ENCODE measurements around the gene CNN3. TPM values are rescaled to one million over a fixed set of nuclear protein-coding genes. Genes with fewer than 3 reads are reported as not detected.

Gene CNN3
- total and polyA plus RNA-seq, 4 donors: 43.9 to 87.4 (median 69.6) TPM

GRCh38 chr1:94961988-94962387 is 35.1 kb upstream of the CNN3 start:
- Histone ChIP-seq H3K9ac (ENCODE audit: low read depth in 1 of 2, low read length in 2 of 2) (peak overlapping the region in 1 of 2 donors; percentile 93), H3K36me3 (ENCODE audit: control insufficient read depth in 4 of 4, insufficient read depth in 3 of 4, low read depth in 1 of 4, low read length in 3 of 4) (no peaks in the 10 kb centered on the region), H3K9me3 (ENCODE audit: control insufficient read depth in 4 of 4, low read length in 3 of 4) (no peaks in the 10 kb centered on the region), H3K27me3 (ENCODE audit: control insufficient read depth in 4 of 4, insufficient read depth in 4 of 4, low read length in 3 of 4) (no peaks in the 10 kb centered on the region), H3K27ac (ENCODE audit: low read depth in 1 of 2, low read length in 2 of 2) (peak overlapping the region; percentile 92 to 95), H3K4me1 (ENCODE audit: control insufficient read depth in 4 of 4, insufficient read depth in 4 of 4, low read length in 3 of 4) (peaks cover 6 to 17% (median 12%) of the 10 kb centered on the region in 4 donors), H3K4me3 (ENCODE audit: low read depth in 1 of 3, low read length in 3 of 3) (no peak overlapping the region)
- WGBS: 85% methylated on average over 3 of the region's 3 CpGs
- no peak for DNase-seq (ENCODE audit: low spot score)
- no peak for TF ChIP-seq CTCF (IDR thresholded peaks at IDR 0.05; ENCODE audit: low read depth, low read length, missing input control)
- no peak for TF ChIP-seq RXRA (IDR thresholded peaks at IDR 0.05)
- no peak for TF ChIP-seq YY1 (IDR thresholded peaks at IDR 0.05)
- no peak for TF ChIP-seq ZBTB33 (IDR thresholded peaks at IDR 0.05)
- TF ChIP-seq HNF4A (conservative IDR thresholded peaks at IDR 0.05): no peak
- no peak for TF ChIP-seq TAF1 (conservative IDR thresholded peaks at IDR 0.05)
- TF ChIP-seq GABPA (IDR thresholded peaks at IDR 0.05 in 1 of 2, conservative IDR thresholded peaks at IDR 0.05 in 1 of 2): no peak
- no peak for TF ChIP-seq REST (IDR thresholded peaks at IDR 0.05)
- no peak for TF ChIP-seq HNF4G (IDR thresholded peaks at IDR 0.05)
- TF ChIP-seq RAD21 (IDR thresholded peaks at IDR 0.05): no peak
- no peak for TF ChIP-seq MAX (IDR thresholded peaks at IDR 0.05)
- no peak for TF ChIP-seq SP1 (IDR thresholded peaks at IDR 0.05)

GRCh38 chr1:94961582-94961981 is 34.7 kb upstream of the CNN3 start:
- Histone ChIP-seq H3K27ac (ENCODE audit: low read depth in 1 of 2, low read length in 2 of 2) (peak overlapping the region; percentile 92 to 95), H3K9ac (ENCODE audit: low read depth in 1 of 2, low read length in 2 of 2) (peak overlapping the region in 1 of 2 donors; percentile 93), H3K9me3 (ENCODE audit: control insufficient read depth in 4 of 4, low read length in 3 of 4) (no peaks in the 10 kb centered on the region), H3K4me1 (ENCODE audit: control insufficient read depth in 4 of 4, insufficient read depth in 4 of 4, low read length in 3 of 4) (peaks cover 6 to 21% (median 12%) of the 10 kb centered on the region in 4 donors), H3K36me3 (ENCODE audit: control insufficient read depth in 4 of 4, insufficient read depth in 3 of 4, low read depth in 1 of 4, low read length in 3 of 4) (no peaks in the 10 kb centered on the region), H3K27me3 (ENCODE audit: control insufficient read depth in 4 of 4, insufficient read depth in 4 of 4, low read length in 3 of 4) (no peaks in the 10 kb centered on the region), H3K4me3 (ENCODE audit: low read depth in 1 of 3, low read length in 3 of 3) (no peak overlapping the region)
- 42% methylated on average over 7 of the region's 7 CpGs for WGBS
- DNase-seq (ENCODE audit: low spot score): no peak
- TF ChIP-seq RAD21 (IDR thresholded peaks at IDR 0.05): peak in 1 of 2 donors; percentile 17
- TF ChIP-seq TAF1 (conservative IDR thresholded peaks at IDR 0.05): no peak
- TF ChIP-seq MAX (IDR thresholded peaks at IDR 0.05): peak; percentile 12
- TF ChIP-seq JUND (IDR thresholded peaks at IDR 0.05): peak in 1 of 2 donors; percentile 19
- no peak for TF ChIP-seq GABPA (IDR thresholded peaks at IDR 0.05 in 1 of 2, conservative IDR thresholded peaks at IDR 0.05 in 1 of 2)
- TF ChIP-seq HNF4G (IDR thresholded peaks at IDR 0.05): no peak
- TF ChIP-seq RXRA (IDR thresholded peaks at IDR 0.05): peak; percentile 24 to 74
- TF ChIP-seq FOXA1 (IDR thresholded peaks at IDR 0.05): no peak
- no peak for TF ChIP-seq CTCF (IDR thresholded peaks at IDR 0.05; ENCODE audit: low read depth, low read length, missing input control)
- TF ChIP-seq ZBTB33 (IDR thresholded peaks at IDR 0.05): no peak
- TF ChIP-seq ATF3 (IDR thresholded peaks at IDR 0.05): no peak
- no peak for TF ChIP-seq EGR1 (IDR thresholded peaks at IDR 0.05; ENCODE audit: low read depth in 2 of 2)
- no peak for TF ChIP-seq SP1 (IDR thresholded peaks at IDR 0.05)
- no peak for TF ChIP-seq YY1 (IDR thresholded peaks at IDR 0.05)
- TF ChIP-seq HNF4A (conservative IDR thresholded peaks at IDR 0.05): peak; percentile 56 to 75

Measured in liver (tissue), 9 donors.